HG03354 (cell line): Measurements from ENCODE around the gene MRPL46.

Experiments used
- ATAC-seq: cut with Tn5 transposase; IDR thresholded peaks from one replicate; pipeline ENCODE4 v1.9.1; 2021; ENCODE audit warnings: mild to moderate bottlenecking; ENCODE audit not compliant: unreplicated experiment, poor library complexity, severe bottlenecking

MRPL46 gene

GRCh38 chr15:88467073-88467934 is at the start of gene MRPL46, which contains the start of gene MRPS11:
MRPL46 (minus strand) TSS chr15:88467388; CDS start chr15:88467377, 11 bp downstream.
MRPS11 (plus strand) TSS chr15:88467708; CDS start chr15:88467718, 10 bp downstream.
- peak; percentile 91 for ATAC-seq

GRCh38 chr15:88513195-88513594 is 46.0 kb upstream of the MRPL46 start:
- ATAC-seq, result no peak

- ATAC-seq, result no peak
These were observed 45.4 kb upstream of the MRPL46 start for GRCh38 chr15:88512601-88513000.

GRCh38 chr15:88512078-88512477 is 44.9 kb upstream of the MRPL46 start:
- no peak for ATAC-seq

- ATAC-seq, result no peak
These were observed 44.0 kb upstream of the MRPL46 start for GRCh38 chr15:88511161-88511560.

GRCh38 chr15:88509964-88510363 is 42.8 kb upstream of the MRPL46 start:
- ATAC-seq, result no peak

GRCh38 chr15:88509321-88509720 is 42.1 kb upstream of the MRPL46 start:
- no peak for ATAC-seq

- no peak for ATAC-seq
These were observed 39.4 kb upstream of the MRPL46 start for GRCh38 chr15:88506628-88507027.

GRCh38 chr15:88505721-88506120 is 38.5 kb upstream of the MRPL46 start:
- ATAC-seq, result no peak

GRCh38 chr15:88504445-88504844 is 37.3 kb upstream of the MRPL46 start:
- no peak for ATAC-seq

- ATAC-seq, result no peak
These were observed 31.8 kb upstream of the MRPL46 start for GRCh38 chr15:88498996-88499395.

GRCh38 chr15:88497109-88497765 is 30.0 kb upstream of the MRPL46 start:
- no peak for ATAC-seq

GRCh38 chr15:88493844-88494243 is 26.7 kb upstream of the MRPL46 start:
- no peak for ATAC-seq

GRCh38 chr15:88491158-88491557 is 24.0 kb upstream of the MRPL46 start:
- ATAC-seq, result no peak

GRCh38 chr15:88490036-88490435 is 22.8 kb upstream of the MRPL46 start:
- ATAC-seq, result no peak

GRCh38 chr15:88489321-88489720 is 22.1 kb upstream of the MRPL46 start:
- ATAC-seq, result no peak

- no peak for ATAC-seq
These were observed 20.8 kb upstream of the MRPL46 start for GRCh38 chr15:88487796-88488523.

- ATAC-seq, result no peak
These were observed 20.1 kb upstream of the MRPL46 start for GRCh38 chr15:88487178-88487795.

GRCh38 chr15:88484682-88485331 is 17.6 kb upstream of the MRPL46 start:
- ATAC-seq, result no peak
